Measurements from ENCODE around the gene CACNA1A.
"Not testable (repeated sequence)": the region's sequence is repeated elsewhere in the genome, so short reads cannot be mapped to it uniquely, and the experiment has no call there.

The CACNA1A gene

DNA sequence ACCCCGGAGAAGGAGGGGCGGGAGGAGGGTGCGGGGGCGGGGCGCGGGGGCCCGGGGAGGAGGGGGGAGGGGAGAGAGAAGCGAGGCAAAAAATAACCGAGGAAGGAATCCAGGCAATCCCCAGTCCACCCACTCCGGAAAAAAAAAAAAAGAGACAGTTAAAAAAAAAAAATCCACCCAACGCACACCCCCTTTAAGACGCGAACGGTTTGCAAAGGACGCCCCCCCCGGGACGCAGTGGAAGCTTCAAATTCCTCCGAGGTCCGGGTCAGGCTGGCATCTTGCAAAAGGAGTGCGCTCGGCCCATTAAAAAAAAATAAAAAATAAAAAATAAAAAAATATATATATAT lies at the start of gene CACNA1A:
Gene CACNA1A (minus strand): TSS at position 9 of the 350 bp plus-strand sequence. CDS start 255 bp downstream, outside the sequence.
- DNase-seq: no peak

DNA sequence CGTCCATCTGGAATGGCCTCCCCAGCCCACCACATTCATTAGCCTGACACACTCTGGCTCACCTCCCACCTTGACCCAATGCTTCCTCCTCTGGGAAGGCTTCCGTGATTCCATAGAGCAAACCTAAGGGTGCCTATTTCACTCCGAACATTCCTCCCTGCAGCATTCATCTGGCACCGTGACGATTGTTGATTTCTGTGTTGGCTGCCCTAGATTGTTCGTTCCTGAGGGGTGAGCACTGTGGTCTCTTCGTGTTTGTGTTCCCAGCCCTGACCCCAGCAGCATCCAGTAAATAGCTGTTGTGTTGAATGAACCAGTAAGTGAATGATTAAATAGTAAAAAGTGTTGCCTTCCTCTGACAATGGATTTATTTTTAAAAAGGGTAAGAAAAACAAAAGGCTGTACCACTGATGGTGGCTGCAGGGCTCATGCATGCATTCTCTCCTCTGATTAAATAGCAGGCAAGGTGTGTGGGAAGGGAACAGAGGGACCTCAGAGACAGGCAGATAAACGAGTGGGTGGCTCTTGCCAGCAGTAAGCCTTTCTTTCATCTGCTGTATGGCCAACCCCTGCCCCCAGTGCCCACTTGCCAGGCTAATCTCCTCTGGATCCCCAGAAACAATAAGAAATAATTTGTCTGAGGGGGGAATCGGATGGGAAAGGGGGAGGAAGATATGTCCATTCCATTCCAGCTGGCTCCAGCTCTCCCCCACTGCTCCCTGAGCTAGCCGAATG lies 48.4 kb upstream of the CACNA1A start:
- DNase-seq: no peak

GRCh38 chr19:13553880-13554400 lies 47.7 kb upstream of the CACNA1A start:
- no peak for DNase-seq

- DNase-seq: no peak
Measured at GRCh38 chr19:13548131-13548530, 41.9 kb upstream of the CACNA1A start.

GRCh38 chr19:13547102-13547501 lies 40.8 kb upstream of the CACNA1A start:
- no peak for DNase-seq

- no peak for DNase-seq
Measured at GRCh38 chr19:13544423-13544822, 38.1 kb upstream of the CACNA1A start.

GRCh38 chr19:13541554-13541953 lies 35.3 kb upstream of the CACNA1A start:
- DNase-seq: no peak

DNA sequence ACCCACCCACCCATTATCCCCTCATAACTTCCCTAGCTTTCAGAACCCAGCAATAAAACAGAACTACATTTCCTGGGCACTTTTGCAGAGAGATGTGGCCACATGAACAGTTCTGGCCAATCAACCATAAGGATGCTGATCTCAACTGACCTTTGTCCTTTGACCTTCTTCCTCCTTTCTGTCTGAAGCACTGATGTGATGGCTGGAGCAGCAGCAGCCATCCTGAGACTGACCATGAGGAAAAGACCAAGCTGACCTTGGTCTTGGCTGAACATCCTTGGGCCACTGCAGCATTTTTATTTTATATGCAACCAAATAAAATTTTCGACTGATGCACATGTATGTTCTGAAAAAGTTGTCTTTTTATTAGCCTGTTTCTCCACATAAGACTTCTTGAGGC lies 33.1 kb upstream of the CACNA1A start:
- DNase-seq: no peak

GRCh38 chr19:13538601-13539253 lies 32.4 kb upstream of the CACNA1A start:
- no peak for DNase-seq

- no peak for DNase-seq
Measured at GRCh38 chr19:13537454-13537853, 31.2 kb upstream of the CACNA1A start.

DNA sequence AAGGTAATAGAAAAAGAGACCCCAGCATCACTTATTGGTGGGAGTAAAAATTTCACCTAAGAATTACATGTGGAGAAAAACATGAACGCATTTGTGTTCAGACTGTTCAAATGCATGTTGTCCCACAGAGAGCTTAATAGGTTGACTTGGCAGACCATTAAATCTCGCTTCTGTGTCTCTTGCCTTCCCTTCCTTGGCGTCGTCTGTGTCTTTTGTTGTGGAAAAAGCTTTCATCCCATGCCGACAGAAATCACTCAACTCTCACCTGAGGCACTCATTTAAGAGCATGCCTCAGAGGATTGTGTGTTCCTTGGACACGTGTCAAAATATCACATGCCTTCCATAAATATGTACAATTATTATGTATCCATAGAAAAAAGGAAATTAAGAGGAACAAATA lies 24.4 kb upstream of the CACNA1A start:
- no peak for DNase-seq

- DNase-seq: not testable (repeated sequence)
Measured at GRCh38 chr19:13529721-13530120, 23.4 kb upstream of the CACNA1A start.

DNA sequence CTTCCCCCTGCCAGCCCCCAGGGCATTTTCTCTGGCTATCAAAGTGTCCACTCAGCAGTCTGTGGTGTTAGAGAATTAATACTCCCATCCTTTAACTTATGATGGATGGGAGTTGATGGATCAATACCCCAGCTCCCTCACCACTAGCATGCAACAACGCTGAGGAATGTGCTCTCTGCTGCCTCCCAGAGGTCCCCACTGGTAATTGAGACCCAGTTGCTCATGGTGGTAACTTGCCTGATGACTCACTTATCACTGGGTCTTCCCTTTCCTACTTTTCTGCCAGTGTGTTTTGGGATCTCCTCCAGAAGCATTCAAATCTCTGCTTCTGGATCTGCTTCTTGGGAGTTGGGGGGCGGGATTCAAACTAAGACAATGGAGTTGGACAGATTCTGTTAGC lies 20.3 kb upstream of the CACNA1A start:
- no peak for DNase-seq

DNA sequence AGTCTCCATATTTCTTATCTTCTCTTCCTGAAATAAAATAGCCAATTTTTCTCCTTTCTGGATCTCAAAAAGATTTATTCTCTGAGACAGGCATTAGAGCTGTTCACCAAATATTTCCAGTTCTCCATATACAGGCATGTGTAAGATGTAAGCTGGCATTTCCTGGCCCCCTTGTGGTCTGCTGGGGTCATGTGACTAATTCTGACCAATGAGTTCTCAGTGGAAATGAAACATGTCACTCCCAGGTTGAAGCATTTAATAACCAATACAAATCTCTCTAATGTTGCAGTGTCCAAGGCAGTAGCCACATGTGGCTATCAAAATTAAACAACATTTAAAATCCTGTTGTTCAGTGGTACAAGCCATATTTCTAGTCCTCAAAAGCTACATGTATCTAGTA lies 14.8 kb upstream of the CACNA1A start:
- no peak for DNase-seq

DNA sequence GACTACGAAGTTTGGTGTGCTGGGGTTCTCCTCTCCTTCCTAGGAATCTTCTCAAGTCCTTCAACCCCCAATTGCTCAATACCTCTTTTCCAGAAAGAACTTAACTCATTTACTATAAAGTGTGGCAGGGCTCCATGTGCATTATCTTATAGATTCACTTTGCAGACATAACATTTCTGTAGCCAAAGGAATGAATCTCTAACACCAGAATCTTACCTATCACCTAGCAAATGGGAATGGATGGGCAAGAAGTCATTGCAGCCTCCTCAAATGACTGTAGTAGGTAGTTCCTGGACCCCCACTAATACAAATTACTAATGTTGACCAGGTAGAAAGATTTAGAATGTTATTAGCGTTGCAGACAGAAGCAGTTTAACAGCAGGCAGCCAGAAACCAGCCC lies 5.7 kb upstream of the CACNA1A start:
- DNase-seq: no peak

DNA sequence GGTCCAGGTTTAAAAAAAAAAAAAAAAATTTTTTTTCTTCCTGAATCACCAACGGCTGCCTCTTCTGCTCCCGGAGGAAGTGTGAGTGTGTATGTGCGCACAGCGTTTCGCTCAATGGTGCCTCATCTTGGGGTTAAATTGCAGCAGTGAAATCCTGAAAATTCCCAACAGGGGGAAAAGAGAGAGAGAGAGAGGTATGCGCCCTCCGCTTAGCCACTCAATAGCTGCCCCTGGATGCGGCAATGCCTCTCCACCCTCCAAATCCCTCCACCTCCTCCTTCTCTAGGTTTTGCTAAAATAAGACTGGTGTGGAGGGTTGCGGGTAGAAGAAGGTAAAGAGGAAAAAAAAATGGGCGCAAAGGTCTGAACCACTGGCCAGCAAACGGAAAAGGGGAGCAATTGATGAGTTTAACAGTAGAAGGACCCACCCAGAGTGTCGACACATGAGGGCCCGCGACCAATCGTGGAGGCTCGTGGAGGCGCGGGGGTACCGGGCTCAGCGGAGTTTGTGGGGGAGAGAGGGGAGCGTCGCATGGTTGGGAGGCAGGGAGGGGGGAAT lies 853 bp upstream of the CACNA1A start:
- DNase-seq: no peak

GRCh38 chr19:13505761-13506470 lies 363 bp downstream of the CACNA1A start:
- no peak for DNase-seq

GRCh38 chr19:13505164-13505695 lies 1.0 kb downstream of the CACNA1A start:
- no peak for DNase-seq

DNA sequence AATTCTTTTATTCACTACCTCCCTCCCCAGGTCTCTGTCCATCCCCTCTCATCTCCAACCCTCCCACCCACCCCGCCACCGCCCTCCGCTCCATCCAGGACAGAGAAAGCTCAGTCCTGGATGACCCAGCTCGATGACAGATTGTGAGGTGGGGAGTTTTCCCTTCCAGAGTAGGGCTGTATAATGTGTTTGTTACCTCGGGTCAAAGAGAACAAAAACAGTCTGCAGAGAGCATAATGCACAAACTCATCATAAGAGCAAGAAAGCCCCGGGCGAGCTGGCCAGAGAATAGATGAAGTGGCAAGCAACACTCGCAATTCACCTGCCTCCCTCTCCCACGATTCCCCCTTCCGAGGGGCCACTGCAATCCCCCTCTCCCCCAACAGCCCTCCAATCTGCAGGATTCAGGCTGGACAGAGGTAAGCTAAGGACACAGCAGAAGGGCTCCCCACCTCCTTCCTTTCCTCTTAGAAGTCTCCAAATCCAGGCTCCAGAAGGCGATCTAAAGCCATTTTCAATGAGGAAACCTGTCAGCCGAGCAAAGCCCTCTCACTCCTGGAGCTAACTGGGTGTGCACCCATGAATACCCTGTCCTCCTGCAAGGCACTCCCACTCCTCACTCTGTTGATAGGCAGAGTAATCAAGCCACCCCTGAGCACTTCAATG lies 2.6 kb downstream of the CACNA1A start:
- DNase-seq: no peak

DNA sequence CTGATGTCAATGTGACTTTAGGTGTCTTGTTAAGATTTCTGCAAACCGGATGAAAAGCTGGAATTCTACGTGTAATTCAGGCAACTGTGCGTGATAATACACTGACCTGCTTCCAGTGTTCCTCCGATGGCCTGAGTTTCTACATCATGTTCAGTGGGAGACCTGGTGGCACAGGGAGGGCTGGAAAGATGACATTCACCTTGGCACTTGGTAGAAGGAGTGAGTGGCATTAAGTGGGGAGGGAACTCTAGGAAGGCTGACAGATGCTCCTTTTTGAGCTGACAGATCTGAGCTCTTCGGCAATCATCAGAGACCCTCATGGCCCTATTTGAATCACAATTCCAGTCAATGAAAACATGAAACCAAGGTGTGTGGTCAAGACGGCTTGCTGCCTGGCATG lies 4.0 kb downstream of the CACNA1A start:
- no peak for DNase-seq

DNA sequence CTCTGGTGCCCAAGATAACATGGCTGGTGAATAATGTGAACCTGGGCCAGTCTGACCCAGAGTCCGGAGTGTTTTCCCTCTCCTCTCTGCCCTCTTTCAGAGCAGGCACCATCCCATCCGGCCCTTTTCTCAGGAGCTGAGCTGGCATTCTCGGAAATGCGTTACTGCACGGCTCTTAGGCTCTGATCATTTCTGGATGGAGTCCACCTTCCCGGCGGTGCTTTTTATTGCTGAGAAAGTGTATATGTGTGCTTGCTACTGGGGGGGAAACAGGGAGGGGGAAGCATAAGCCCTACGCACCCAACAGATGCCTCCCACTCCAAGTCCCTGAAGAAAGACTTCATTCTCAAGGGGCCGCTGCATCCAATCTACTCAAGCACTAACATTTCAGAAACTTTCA lies 6.6 kb downstream of the CACNA1A start:
- DNase-seq: no peak

- no peak for DNase-seq
Measured at GRCh38 chr19:13493516-13494310, 12.6 kb downstream of the CACNA1A start.

Measured in kidney glomerular epithelial cell (primary cell).